Astrocyte of the spinal cord (primary cell): ENCODE data around the gene LRRC63.
"Not testable (repeated sequence)": the region's sequence is repeated elsewhere in the genome, so short reads cannot be mapped to it uniquely, and the experiment has no call there.

Experiments
- DNase-seq: peaks from one replicate; pipeline ENCODE4 v3.0.0; 2011; ENCODE audit warnings: low read depth, low spot score
- H3K4me3 ChIP-seq: 2 replicates; pipeline ENCODE4 v1.5.1; 2011; ENCODE audit warnings: low read depth, mild to moderate bottlenecking, low read length, moderate library complexity
- CTCF ChIP-seq: IDR thresholded peaks from 2 replicates; pipeline ENCODE4 v1.5.1; 2012; ENCODE audit warnings: low read depth, mild to moderate bottlenecking, low read length, inconsistent platforms
- in situ Hi-C: cut with HindIII; loops from 2 replicates; pipeline ENCODE4 v1.10.0; 2017; ENCODE audit warnings: low sequenced_read_pairs

The LRRC63 gene

GRCh38 chr13:46274094-46274698 lies 62.5 kb downstream of the LRRC63 start:
- TF ChIP-seq CTCF, result no peak
- H3K4me3 ChIP-seq, result no peak overlapping the region
- DNase-seq, result no peak
- in situ Hi-C loops, result no loop called here

- DNase-seq, result no peak
- H3K4me3 ChIP-seq, result no peak overlapping the region
- TF ChIP-seq CTCF, result no peak
- in situ Hi-C loops, result no loop called here
Observed at GRCh38 chr13:46278474-46278873, 66.7 kb downstream of the LRRC63 start.

DNA sequence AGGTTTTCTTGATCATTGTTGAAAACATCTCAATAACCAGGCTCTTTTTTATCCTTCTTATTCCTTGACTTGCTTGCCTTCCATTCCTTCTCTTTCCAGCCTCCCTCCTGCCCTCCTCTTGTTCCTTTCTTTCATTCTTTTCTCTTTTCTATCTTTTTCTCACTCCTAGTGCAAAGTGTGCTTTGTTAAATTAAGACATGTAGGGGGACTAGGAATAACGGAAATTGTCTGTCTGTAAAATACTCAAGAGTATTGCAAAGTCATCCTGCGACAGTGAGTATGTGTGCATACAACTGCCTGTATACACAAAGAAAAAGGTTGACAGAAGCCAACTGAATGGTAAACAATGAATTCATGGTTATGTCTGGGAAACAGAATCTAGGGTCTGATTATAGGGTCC lies 70.1 kb downstream of the LRRC63 start:
- H3K4me3 ChIP-seq, result no peak overlapping the region
- in situ Hi-C loops, result no loop called here
- no peak for DNase-seq
- TF ChIP-seq CTCF, result no peak

DNA sequence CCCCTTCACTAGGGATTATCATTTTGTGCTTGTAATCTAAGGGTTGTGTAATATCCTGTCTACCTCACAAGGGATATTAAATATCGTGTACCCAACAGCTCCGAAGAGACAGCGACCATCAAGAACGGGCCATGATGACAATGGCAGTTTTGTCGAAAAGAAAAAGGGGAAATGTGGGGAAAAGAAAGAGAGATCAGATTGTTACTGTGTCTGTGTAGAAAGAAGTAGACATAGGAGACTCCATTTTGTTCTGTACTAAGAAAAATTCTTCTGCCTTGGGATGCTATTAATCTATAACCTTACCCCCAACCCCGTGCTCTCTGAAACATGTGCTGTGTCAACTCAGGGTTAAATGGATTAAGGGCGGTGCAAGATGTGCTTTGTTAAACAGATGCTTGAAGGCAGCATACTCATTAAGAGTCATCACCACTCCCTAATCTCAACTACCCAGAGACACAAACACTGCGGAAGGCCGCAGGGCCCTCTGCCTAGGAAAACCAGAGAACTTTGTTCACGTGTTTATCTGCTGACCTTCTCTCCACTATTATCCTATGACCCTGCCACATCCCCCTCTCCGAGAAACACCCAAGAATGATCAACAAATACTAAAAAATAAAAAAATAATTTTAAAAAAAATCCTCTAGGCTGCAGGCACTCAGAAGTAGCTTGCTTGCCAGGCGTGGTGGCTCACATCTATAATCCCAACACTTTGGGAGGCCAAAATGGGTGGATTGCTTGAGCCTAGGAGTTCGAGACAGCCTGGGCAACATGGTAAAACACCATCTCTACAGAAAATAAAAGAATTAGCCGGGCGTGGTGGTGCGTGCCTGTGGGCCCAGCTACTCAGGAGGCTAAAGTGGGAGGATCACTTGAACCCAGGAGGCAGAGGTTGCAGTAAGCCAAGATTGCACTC lies 72.4 kb downstream of the LRRC63 start:
- H3K4me3 ChIP-seq, DNase-seq, in situ Hi-C loops: not testable (repeated sequence)

GRCh38 chr13:46286972-46287371 lies 75.2 kb downstream of the LRRC63 start:
- in situ Hi-C loops, result no loop called here
- no peak for TF ChIP-seq CTCF
- H3K4me3 ChIP-seq, result no peak overlapping the region
- no peak for DNase-seq

- DNase-seq, result peak; percentile 45
- TF ChIP-seq CTCF, result peak; percentile 78
- in situ Hi-C loops, result no loop called here
- H3K4me3 ChIP-seq, result no peak overlapping the region
Observed at GRCh38 chr13:46288570-46289259, 77.0 kb downstream of the LRRC63 start.
